Ovary (tissue), 9 donors: ENCODE data around the gene ATP10B. TPM values are rescaled to one million over a fixed set of nuclear protein-coding genes. Genes with fewer than 3 reads are reported as not detected.

ENCODE experiments used
- DNase-seq, 5 donors: peaks; one replicate each; pipeline ENCODE4 v3.0.0-alpha.2; 2019 to 2020
- H3K27ac ChIP-seq, 2 donors: fragments of 200-600 bp; one replicate each; pipeline versions ENCODE4 v1.5.1 to v1.8.0; 2019 to 2022
- H3K27me3 ChIP-seq: fragments of 200-600 bp; one replicate; pipeline ENCODE4 v1.8.0; 2022
- H3K36me3 ChIP-seq: fragments of 200-600 bp; sonication (generic); one replicate; pipeline ENCODE4 v1.5.1; 2019
- H3K4me1 ChIP-seq: one replicate; pipeline ENCODE4 v1.8.1; 2013; ENCODE audit warnings: mild to moderate bottlenecking, moderate library complexity; ENCODE audit not compliant: insufficient read depth
- H3K4me3 ChIP-seq: fragments of 200-600 bp; sonication (generic); one replicate; pipeline ENCODE4 v1.5.1; 2017
- H3K9me3 ChIP-seq, 2 donors: fragments of 200-600 bp in 1 of 2; sonication (generic) in 1 of 2; one replicate each; pipeline versions ENCODE4 v1.5.1 to v1.8.1; 2013 to 2019; ENCODE audit warnings: mild to moderate bottlenecking in 1 of 2, moderate library complexity in 1 of 2
- CTCF ChIP-seq, 3 donors: fragments of 450-650 bp in 2 of 3; fragments of 200-600 bp in 1 of 3; IDR thresholded peaks; one replicate each; pipeline versions ENCODE4 v1.5.1 to v1.8.0; 2016 to 2022; ENCODE audit warnings: antibody characterized with exemption in 3 of 3, mild to moderate bottlenecking in 1 of 3
- EP300 ChIP-seq: sonication (generic); formaldehyde crosslinking; IDR thresholded peaks from one replicate; pipeline ENCODE4 v1.6.1; 2017; ENCODE audit warnings: antibody characterized with exemption
- POLR2A ChIP-seq: fragments of 450-650 bp; IDR thresholded peaks from one replicate; pipeline ENCODE4 v1.6.1; 2017; ENCODE audit warnings: antibody characterized with exemption, mild to moderate bottlenecking, moderate library complexity
- WGBS, 3 donors: extraction: QIAGEN DNeasy Blood & Tissue Kit in 1 of 3; methylation state at CpG; one replicate each; pipeline versions ENCODE4 v1.1.5 to v1.1.7; 2013 to 2017; 5-methylcytosine and 5-hydroxymethylcytosine counted together
- intact Hi-C, 4 donors: fragments of 100-400 bp; cut with DNase I; formaldehyde crosslinking; loops; one replicate each; pipeline versions ENCODE4 v1.11.0 to v1.15.1; 2022 to 2023
- polyA plus RNA-seq, 2 donors: library from polyadenylated mRNA; stranded (reverse); fragments of 200-250 nt in 1 of 2; fragments of 350-450 nt in 1 of 2; fragmentation: Illumina TruSeq in 1 of 2; extraction: RNeasy Lipid Tissue Mini Kit (QIAGEN cat#74804) in 1 of 2; gene quantifications; one replicate each; pipeline ENCODE4 v1.2.3, GENCODE V29; 2013 to 2014
- total RNA-seq, 7 donors: library from RNA; depleted of rRNA in 2 of 7; stranded (reverse); fragments of >200 nt in 2 of 7; fragmentation: NEBNext Ultra II Directional in 3 of 7; extraction: Animal tissue kit (Norgen Biotek cat#: 25700) in 3 of 7; gene quantifications; one replicate each; pipeline versions ENCODE4 v1.1.0 to v1.2.4, GENCODE V29; 2016 to 2023
- donor health status: DM: no; HTN: no; CAD: no; lungs with moderate emphysema.
- donor health status: DM: no; HTN: no; CAD: no.
- donor health status: Bipolar disorder and iron deficiency.
- donor health status: DM: yes; HTN: yes; CAD: no.
- donor health status: DM: no; HTN: no; CAD: no.
- donor health status: DM: yes; HTN: yes; CAD: no.

ATP10B gene
- total and polyA plus RNA-seq, 9 donors: 0.02 to 19.1 (median 0.34) TPM; not detected in 1

GRCh38 chr5:160692271-160692670 is 159.7 kb downstream of the ATP10B start:
- intact Hi-C loops: no loop called here
- DNase-seq: no peak
- Histone ChIP-seq H3K4me3 (no peak overlapping the region), H3K27me3 (no peaks in the 10 kb centered on the region), H3K4me1 (no peaks in the 10 kb centered on the region), H3K9me3 (no peaks in the 10 kb centered on the region), H3K36me3 (no peaks in the 10 kb centered on the region), H3K27ac (no peak overlapping the region)
- no peak for TF ChIP-seq CTCF (IDR thresholded peaks at IDR 0.05)
- TF ChIP-seq POLR2A: no peak
- no peak for TF ChIP-seq EP300
- WGBS, 3 donors: 81 to 89% (median 81%) methylated on average over 2 of the region's 2 CpGs

- DNase-seq: no peak
- H3K4me3 ChIP-seq: no peak overlapping the region
- no peaks in the 10 kb centered on the region for H3K27me3 ChIP-seq
- H3K9me3 ChIP-seq: no peaks in the 10 kb centered on the region
- TF ChIP-seq CTCF (IDR thresholded peaks at IDR 0.05) (no peak), POLR2A (no peak), EP300 (no peak)
- H3K4me1 ChIP-seq: no peaks in the 10 kb centered on the region
- H3K36me3 ChIP-seq: no peaks in the 10 kb centered on the region
- 37 to 46% (median 45%) methylated on average over 6 of the region's 6 CpGs for WGBS, 3 donors
- intact Hi-C loops: no loop called here
- H3K27ac ChIP-seq: no peak overlapping the region
Observed at GRCh38 chr5:160685695-160686094, 166.3 kb downstream of the ATP10B start.

GRCh38 chr5:160685219-160685618 is 166.8 kb downstream of the ATP10B start:
- WGBS, 3 donors: 38 to 65% (median 59%) methylated on average over 1 of the region's 1 CpG
- intact Hi-C loops: no loop called here

DNA sequence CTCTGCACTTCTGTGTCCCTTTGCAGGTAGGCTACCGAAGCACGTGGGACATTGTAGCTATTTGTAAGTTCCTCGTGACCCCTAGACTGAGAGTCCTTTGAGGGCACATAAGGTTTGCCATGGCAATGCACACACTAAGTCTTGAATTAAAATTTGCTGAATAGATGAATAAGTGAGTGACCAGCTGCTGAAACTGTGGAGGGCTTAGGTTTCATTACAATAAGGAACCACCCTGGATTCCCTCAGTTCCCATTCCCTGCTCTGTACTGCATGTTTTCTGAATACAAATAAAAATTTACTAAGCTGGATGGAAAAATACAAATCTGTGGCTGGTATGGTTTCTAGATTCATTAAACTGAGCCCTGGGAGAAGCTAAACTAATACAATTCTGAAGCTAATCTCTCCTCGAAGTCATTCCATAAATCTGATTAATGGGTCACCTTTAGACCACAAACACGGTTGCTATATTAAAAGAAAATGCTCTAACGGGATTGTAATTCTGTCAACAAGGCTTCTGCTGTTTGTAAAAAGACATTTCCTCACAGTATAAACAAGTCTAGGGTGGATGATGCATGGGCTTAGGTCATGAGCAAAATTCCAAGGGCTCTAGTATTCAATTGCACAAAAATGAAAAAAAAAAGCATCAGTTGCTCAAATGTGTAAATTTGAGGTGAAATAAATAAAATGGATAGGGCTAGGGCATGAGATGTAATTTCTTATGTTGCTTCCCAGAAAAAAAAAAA is 172.3 kb downstream of the ATP10B start:
- DNase-seq: no peak
- TF ChIP-seq EP300: no peak
- intact Hi-C loops: no loop called here
- no peak overlapping the region for H3K27ac ChIP-seq
- WGBS, 3 donors: 38 to 45% (median 40%) methylated on average over 6 of the region's 6 CpGs
- H3K4me3 ChIP-seq: no peak overlapping the region
- H3K27me3 ChIP-seq: no peaks in the 10 kb centered on the region
- no peaks in the 10 kb centered on the region for H3K36me3 ChIP-seq
- H3K4me1 ChIP-seq: no peaks in the 10 kb centered on the region
- no peaks in the 10 kb centered on the region for H3K9me3 ChIP-seq

More at GRCh38 chr5:160685219-160685618, 166.8 kb downstream of the ATP10B start:
- H3K4me3 ChIP-seq: no peak overlapping the region
- no peak overlapping the region for H3K27ac ChIP-seq
- no peak for TF ChIP-seq POLR2A
- no peak for TF ChIP-seq EP300
- no peak for TF ChIP-seq CTCF (IDR thresholded peaks at IDR 0.05)
- H3K27me3 ChIP-seq: no peaks in the 10 kb centered on the region
- no peaks in the 10 kb centered on the region for H3K9me3 ChIP-seq
- DNase-seq: no peak
- H3K4me1 ChIP-seq: no peaks in the 10 kb centered on the region
- no peaks in the 10 kb centered on the region for H3K36me3 ChIP-seq

DNA sequence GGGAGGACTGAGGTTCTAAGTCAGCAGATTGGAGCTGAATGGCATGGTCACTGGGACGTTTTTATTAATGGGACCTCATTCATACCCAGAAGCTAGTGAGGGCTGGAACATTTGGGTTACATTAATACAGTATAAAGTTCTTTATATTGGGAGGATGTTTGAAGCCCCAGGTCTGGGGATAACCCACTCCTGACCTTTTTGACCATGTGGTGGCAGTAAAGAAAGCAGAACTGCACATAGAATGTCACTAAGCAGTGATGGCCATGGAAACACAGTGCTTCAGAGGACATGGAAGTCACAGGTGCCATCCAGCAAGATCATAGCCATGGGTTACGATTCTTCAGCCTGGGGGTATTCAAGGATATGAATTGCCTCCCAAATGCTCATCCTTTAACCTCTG is 176.0 kb downstream of the ATP10B start:
- H3K36me3 ChIP-seq: no peaks in the 10 kb centered on the region
- H3K9me3 ChIP-seq: no peaks in the 10 kb centered on the region
- H3K27me3 ChIP-seq: no peaks in the 10 kb centered on the region
- no peak overlapping the region for H3K27ac ChIP-seq
- no peak for DNase-seq
- intact Hi-C loops: no loop called here
- TF ChIP-seq POLR2A (no peak), CTCF (IDR thresholded peaks at IDR 0.05) (no peak)
- WGBS, 3 donors: 51 to 71% (median 54%) methylated on average over 2 of the region's 2 CpGs
- no peaks in the 10 kb centered on the region for H3K4me1 ChIP-seq
- no peak overlapping the region for H3K4me3 ChIP-seq
